ENCODE measurements around the gene CCDC198. TPM values are rescaled to one million over a fixed set of nuclear protein-coding genes. Genes with fewer than 3 reads are reported as not detected.

CCDC198 gene
- total and polyA plus RNA-seq, 2 of the 13 experiments (the other 11 are each of a cell fraction or from before 2014, with no cell fraction given), result 0.69 to 0.95 TPM

- no peak overlapping the region for H3K27ac ChIP-seq (ENCODE audit: extremely low read length, insufficient read depth, low read length)
- H4K20me1 ChIP-seq (ENCODE audit: insufficient read depth, low read length), result no peaks in the 10 kb centered on the region
- no peaks in the 10 kb centered on the region for H3K79me2 ChIP-seq (ENCODE audit: insufficient read depth, low read length)
- ATAC-seq (no peak), FAIRE-seq (no peak), DNase-seq (ENCODE audit: low spot score) (no peak)
- intact Hi-C loops (cut with micrococcal nuclease; ENCODE audit: unreplicated experiment) (no loop called here), in situ Hi-C loops (cut with HindIII; ENCODE audit: extremely low pct_ligation_motif_present, low pct_unique_long_range_greater_than_20kb) (no loop called here)
- POLR2A ChIA-PET, result no interaction called here
- no peak overlapping the region for H3K9ac ChIP-seq (ENCODE audit: insufficient read depth, low read depth, low read length)
- no peaks in the 10 kb centered on the region for H3K27me3 ChIP-seq (ENCODE audit: control insufficient read depth in 1 of 2, insufficient read depth in 2 of 2, low read length in 2 of 2)
- H2AFZ ChIP-seq (ENCODE audit: low read length), result no peak overlapping the region
- WGBS (ENCODE audit: low lambda C conversion rate), result 69% methylated on average over 2 of the region's 2 CpGs
- peaks cover 16% of the 10 kb centered on the region for H3K4me1 ChIP-seq (ENCODE audit: insufficient read depth, low read length)
- no TSS peak for BruUV-seq (replicated peaks)
- CTCF ChIA-PET (ENCODE audit: low intra/inter-chr PET ratio, low total read pairs), result no interaction called here
- H3K36me3 ChIP-seq (replicated peaks in 1 of 2; ENCODE audit: control insufficient read depth in 1 of 2, insufficient read depth in 2 of 2, low read length in 2 of 2), result no peaks in the 10 kb centered on the region
- no peak overlapping the region for H3K4me2 ChIP-seq (ENCODE audit: low read depth, low read length)
- no peaks in the 10 kb centered on the region for H3K9me3 ChIP-seq (ENCODE audit: low read length)
- no peak overlapping the region for H3K4me3 ChIP-seq (replicated peaks in 1 of 3; ENCODE audit: insufficient read depth in 1 of 3, low read depth in 2 of 3, low read length in 3 of 3)
- TF ChIP-seq ZNF790 (CRISPR knock-in tag; IDR thresholded peaks at IDR 0.05; ENCODE audit: borderline replicate concordance) (no peak), ZNF468 (CRISPR knock-in tag; IDR thresholded peaks at IDR 0.05) (no peak), ZMAT3 (CRISPR knock-in tag; conservative IDR thresholded peaks at IDR 0.05) (no peak), ZNF878 (CRISPR knock-in tag; IDR thresholded peaks at IDR 0.05) (no peak), ZNF510 (CRISPR knock-in tag; IDR thresholded peaks at IDR 0.05; ENCODE audit: low read depth) (no peak), REPIN1 (CRISPR knock-in tag; IDR thresholded peaks at IDR 0.05; ENCODE audit: borderline replicate concordance, low read depth) (no peak), IKZF4 (CRISPR knock-in tag; IDR thresholded peaks at IDR 0.05; ENCODE audit: borderline replicate concordance, low read depth, not compliant biosample characterization) (no peak), ZNF792 (CRISPR knock-in tag; IDR thresholded peaks at IDR 0.05) (no peak), ONECUT2 (CRISPR knock-in tag; IDR thresholded peaks at IDR 0.05) (no peak), JUND (CRISPR knock-in tag; IDR thresholded peaks at IDR 0.05) (no peak), KLF12 (CRISPR knock-in tag; IDR thresholded peaks at IDR 0.05; ENCODE audit: borderline replicate concordance) (no peak), SALL1 (CRISPR knock-in tag; IDR thresholded peaks at IDR 0.05) (no peak), ZNF10 (CRISPR knock-in tag; IDR thresholded peaks at IDR 0.05; ENCODE audit: borderline replicate concordance, low read depth) (no peak), ZNF841 (CRISPR knock-in tag; IDR thresholded peaks at IDR 0.05; ENCODE audit: borderline replicate concordance) (no peak)
- TF ChIP-seq, protein P1, sequence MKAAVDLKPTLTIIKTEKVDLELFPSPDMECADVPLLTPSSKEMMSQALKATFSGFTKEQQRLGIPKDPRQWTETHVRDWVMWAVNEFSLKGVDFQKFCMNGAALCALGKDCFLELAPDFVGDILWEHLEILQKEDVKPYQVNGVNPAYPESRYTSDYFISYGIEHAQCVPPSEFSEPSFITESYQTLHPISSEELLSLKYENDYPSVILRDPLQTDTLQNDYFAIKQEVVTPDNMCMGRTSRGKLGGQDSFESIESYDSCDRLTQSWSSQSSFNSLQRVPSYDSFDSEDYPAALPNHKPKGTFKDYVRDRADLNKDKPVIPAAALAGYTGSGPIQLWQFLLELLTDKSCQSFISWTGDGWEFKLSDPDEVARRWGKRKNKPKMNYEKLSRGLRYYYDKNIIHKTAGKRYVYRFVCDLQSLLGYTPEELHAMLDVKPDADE (CRISPR knock-in tag; IDR thresholded peaks at IDR 0.05), result no peak
- TF ChIP-seq, protein P2, sequence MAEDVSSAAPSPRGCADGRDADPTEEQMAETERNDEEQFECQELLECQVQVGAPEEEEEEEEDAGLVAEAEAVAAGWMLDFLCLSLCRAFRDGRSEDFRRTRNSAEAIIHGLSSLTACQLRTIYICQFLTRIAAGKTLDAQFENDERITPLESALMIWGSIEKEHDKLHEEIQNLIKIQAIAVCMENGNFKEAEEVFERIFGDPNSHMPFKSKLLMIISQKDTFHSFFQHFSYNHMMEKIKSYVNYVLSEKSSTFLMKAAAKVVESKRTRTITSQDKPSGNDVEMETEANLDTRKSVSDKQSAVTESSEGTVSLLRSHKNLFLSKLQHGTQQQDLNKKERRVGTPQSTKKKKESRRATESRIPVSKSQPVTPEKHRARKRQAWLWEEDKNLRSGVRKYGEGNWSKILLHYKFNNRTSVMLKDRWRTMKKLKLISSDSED (CRISPR knock-in tag; IDR thresholded peaks at IDR 0.05), result no peak
- TF ChIP-seq, protein P3, sequence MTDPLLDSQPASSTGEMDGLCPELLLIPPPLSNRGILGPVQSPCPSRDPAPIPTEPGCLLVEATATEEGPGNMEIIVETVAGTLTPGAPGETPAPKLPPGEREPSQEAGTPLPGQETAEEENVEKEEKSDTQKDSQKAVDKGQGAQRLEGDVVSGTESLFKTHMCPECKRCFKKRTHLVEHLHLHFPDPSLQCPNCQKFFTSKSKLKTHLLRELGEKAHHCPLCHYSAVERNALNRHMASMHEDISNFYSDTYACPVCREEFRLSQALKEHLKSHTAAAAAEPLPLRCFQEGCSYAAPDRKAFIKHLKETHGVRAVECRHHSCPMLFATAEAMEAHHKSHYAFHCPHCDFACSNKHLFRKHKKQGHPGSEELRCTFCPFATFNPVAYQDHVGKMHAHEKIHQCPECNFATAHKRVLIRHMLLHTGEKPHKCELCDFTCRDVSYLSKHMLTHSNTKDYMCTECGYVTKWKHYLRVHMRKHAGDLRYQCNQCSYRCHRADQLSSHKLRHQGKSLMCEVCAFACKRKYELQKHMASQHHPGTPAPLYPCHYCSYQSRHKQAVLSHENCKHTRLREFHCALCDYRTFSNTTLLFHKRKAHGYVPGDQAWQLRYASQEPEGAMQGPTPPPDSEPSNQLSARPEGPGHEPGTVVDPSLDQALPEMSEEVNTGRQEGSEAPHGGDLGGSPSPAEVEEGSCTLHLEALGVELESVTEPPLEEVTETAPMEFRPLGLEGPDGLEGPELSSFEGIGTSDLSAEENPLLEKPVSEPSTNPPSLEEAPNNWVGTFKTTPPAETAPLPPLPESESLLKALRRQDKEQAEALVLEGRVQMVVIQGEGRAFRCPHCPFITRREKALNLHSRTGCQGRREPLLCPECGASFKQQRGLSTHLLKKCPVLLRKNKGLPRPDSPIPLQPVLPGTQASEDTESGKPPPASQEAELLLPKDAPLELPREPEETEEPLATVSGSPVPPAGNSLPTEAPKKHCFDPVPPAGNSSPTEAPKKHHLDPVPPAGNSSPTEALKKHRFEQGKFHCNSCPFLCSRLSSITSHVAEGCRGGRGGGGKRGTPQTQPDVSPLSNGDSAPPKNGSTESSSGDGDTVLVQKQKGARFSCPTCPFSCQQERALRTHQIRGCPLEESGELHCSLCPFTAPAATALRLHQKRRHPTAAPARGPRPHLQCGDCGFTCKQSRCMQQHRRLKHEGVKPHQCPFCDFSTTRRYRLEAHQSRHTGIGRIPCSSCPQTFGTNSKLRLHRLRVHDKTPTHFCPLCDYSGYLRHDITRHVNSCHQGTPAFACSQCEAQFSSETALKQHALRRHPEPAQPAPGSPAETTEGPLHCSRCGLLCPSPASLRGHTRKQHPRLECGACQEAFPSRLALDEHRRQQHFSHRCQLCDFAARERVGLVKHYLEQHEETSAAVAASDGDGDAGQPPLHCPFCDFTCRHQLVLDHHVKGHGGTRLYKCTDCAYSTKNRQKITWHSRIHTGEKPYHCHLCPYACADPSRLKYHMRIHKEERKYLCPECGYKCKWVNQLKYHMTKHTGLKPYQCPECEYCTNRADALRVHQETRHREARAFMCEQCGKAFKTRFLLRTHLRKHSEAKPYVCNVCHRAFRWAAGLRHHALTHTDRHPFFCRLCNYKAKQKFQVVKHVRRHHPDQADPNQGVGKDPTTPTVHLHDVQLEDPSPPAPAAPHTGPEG (CRISPR knock-in tag; IDR thresholded peaks at IDR 0.05), result no peak
These were observed 1.8 kb upstream of the CCDC198 start for GRCh38 chr14:57495416-57495815.

Data from HepG2 (cell line).